DMS114 treated with DMSO at 0.1 percent for 48 hours (cell line): ENCODE data around the gene ATP8A1.

Source experiments
- DNase-seq: peaks from one replicate; lab custom pipeline; 2025; ENCODE audit not compliant: unreplicated experiment; lab: John Stamatoyannopoulos, UW

The ATP8A1 gene

DNA sequence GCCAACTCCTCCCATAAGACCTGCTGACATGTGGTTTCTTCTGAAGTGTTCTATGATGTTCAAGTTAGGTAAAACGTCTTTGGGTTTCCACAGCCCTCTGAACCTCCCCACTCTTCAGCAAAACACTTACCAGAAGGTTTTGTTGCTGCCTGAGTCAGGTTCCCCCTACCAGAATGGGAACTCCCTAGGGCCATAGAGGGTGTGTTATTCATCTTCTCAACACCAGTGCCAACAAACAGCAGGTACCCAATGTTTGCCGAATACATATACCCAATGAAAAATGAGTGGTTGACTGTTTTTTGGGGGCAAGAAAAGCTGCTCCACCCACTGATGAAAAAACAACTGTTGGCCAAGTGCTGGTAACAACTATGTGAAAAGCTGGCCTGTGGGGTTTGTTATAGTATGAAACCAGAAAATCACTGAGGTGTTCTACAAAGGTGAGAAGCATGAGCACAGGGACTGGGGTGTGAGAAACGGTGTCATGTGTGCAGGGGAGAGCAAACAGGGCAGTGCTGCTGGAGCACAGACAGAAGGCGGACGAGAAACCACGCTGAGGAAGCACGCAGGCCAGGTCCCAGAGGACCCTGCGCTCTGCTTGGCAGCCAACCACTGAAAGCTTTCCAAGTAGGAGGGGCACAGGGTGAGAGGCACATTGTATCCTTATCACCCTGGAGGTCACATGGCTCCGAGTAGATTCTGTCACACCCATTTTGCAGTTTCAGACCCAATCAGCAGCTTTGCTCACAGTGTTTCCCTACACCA lies 28.8 kb downstream of the ATP8A1 start:
- no peak for DNase-seq

DNA sequence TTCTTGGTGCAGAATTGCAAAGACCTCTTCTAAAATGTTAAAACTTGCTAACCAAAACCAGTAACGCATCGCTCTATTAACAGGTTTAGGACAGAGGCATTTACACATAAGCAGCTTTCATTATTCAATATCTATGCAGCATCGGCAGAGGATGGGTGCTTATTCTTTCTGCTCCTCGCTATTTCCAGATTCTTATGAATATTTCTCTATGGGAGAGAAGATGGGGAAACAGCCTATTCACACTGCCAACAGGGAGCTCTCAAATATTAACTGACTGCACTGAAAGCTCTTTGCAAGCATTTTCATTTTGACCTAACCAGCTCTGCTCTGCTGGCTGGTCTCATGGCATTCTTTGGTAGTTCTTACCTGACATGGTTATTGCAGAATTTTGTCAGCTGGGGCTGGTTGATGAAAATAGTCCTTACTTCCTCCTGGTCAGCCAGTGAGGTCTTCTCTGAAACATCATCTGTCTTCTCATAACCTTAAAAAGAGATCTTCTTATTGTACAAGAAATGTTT lies 30.2 kb downstream of the ATP8A1 start:
- no peak for DNase-seq

DNA sequence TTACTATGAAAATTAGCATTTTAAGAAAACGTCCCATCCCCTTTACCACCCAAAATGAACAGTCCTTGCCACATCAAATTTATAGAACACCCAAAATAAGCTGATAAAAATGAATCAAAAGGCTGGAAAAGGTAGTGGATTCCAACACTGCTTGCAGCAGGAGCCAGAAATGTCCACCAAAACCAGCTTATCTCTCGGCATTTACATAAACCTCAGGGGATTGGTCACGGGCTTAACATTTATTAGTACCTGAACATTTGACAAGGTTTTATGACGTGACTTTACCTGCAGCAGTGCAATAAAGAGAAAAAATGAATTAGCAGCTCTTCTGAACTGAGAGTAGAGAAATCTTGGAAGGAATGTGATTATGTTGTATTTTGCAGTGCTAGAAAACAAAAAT lies 31.6 kb downstream of the ATP8A1 start:
- DNase-seq = no peak

DNA sequence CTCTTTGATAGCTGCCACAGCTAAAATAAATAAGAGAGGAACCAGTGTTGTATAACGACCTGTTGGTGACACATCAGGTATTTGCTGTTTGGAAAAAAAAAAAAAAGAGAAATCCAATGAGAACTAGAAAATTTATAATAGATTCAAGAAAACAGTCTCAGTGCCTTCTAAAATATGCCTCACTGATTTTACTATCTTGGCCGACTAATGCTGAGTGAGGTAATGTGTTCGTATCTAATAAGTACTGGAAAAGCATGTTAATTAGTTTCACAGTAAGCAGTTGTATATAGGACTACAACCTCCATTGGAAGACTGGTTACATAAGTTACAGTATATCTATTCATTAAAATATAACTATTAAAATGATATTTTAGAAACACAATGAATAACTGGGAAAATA lies 32.4 kb downstream of the ATP8A1 start:
- DNase-seq = no peak

DNA sequence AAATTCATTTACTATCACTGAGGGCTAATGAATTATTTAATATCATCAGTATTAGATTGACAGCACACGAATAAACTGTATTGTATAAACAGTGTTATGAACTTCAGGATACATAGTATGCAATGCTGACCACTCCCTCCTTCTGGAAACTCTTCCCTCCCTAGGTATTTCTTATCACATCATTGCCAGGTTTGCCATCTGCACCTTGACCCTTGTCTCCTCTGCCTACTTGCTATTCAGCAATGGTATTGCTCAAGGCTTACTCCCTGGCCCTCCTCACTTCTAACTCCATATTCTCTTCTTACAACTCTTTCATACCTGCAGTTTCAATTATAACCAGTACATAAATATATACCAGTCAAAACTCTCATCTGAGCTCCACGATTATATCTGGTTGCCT lies 38.9 kb downstream of the ATP8A1 start:
- no peak for DNase-seq

DNA sequence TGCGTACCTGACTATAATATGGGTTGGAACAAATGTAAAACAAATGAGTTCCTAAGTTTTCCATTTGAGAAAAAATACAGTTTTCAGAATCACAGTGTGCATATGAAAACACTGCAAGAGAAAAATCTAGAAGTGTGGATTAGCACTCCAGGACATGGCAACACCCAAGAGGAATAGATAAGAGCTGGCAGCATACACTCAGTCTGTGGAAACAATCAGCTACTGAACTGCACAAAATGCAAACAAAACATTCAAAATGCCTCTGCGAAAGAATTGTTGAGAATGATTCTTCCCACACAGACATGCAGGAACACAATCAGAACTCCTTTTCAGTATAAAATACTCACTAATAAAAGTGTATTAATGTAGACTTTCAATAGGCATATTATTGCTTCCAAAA lies 39.9 kb downstream of the ATP8A1 start:
- DNase-seq = no peak

DNA sequence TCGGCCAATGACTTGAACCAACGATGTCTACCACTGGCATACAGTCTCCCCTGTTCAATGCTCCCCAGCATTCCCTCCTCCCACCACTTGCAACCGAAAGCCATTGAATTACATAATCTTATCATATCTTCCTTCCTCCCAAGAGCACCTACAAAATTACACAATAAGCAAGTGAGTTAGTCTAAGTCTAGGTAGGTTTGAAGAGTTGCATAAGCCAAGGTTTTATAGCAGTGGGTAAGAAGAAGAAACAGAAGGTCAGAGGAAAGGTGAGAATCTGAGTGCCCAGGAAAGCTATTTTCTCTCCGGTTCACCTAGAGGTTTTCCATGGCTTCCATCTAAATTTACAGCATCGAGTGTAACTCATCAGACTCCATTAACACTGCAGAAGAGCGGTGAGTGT lies 40.3 kb downstream of the ATP8A1 start:
- DNase-seq = no peak

DNA sequence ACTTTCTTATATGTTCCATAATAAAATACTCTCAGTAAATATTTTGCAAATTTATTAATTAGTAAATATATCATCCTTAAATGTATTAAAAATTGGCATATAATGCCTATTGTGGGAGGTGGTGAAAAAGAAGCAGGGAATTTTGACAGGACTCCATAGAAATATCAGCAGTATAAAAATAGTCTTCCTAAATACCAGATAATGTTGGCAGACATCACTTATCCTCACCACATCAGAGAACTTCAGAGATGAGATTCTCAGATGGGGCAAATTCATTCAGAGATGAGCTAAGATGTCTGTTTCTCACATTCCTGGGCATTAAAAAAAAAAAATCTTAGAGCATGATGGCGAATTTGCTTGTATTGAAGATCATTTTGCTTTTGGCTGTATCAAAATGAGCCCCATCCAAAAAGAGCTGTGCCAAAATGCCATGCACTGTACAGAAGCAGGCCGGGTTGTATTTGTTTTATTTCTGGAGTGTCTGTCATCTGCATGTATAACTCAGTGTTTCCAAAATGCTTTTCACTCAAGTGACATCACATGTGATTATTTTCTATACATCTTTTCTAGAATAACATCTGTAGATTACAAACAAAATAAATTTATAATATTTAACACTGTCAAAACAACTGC lies 41.7 kb downstream of the ATP8A1 start:
- no peak for DNase-seq

DNA sequence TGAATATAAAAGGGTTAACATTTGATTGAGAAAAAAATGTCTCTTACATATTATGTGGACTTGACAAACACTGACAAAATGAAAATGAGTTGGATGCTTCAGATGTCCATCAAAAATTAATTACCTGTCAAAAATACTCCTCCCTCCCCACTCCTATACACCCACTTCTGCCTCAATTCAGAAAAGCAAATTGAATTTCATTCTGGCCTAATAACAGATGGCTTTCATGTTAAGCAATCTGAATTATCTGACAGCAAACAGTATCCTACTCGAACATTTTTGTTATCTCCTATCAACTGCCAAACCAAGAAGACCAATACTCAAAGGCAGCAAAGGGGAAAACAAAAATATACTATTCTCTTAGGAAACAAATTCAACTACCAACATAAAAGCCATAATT lies 44.0 kb downstream of the ATP8A1 start:
- no peak for DNase-seq

DNA sequence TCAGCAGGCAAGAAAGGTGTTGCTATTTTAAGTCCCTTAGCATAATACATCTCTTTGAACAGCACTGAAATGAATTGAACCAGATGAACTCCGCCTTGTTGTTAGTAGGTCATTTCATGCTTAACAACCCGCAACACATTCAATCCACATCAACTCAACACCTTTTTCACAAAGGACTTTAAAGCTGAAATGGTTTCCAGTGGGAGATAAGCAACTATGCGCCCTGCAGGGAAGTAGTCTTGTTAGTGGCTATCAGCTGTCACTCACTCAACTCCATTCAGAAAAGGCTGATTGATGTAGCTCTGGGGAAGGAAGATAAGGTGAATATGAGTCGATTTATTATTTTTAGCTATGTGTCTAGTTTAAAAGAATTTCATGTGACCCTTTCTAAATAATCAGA lies 46.0 kb downstream of the ATP8A1 start:
- no peak for DNase-seq

DNA sequence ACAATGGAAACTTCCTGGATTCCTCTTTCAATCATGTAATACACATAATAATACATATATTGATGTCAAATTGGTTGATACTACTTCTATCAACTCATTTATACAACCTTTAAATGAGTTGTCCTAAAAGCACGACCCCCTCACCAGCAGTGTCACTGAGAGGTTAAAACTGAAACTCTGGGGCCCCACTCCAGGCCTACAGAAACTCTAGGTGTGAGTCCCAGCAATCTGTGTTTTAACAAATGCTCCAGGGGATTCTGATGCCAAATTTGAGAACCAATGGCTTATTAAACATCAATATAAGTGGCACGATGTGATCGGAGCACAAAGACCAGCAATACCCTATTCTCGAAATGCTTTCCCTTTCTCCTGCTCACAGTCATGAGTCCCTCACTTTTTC lies 47.9 kb downstream of the ATP8A1 start:
- no peak for DNase-seq

DNA sequence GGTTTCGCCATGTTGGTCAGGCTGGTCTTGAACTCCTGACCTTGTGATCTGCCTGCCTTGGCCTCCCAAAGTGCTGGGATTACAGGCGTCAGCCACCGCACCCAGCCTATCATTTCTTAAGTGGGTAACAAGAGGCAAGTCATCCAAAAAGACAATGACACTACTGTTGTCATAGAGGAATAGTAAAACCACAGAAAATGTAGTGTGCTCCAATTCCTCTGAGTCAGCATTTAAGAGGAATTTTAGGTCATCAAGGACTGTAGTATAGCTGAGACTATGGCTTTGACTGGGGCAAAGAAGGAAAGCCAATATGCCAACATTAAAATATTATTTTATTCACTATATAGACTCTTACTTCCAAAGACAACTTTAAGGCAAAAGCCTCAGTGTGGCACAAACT lies 48.4 kb downstream of the ATP8A1 start:
- no peak for DNase-seq

DNA sequence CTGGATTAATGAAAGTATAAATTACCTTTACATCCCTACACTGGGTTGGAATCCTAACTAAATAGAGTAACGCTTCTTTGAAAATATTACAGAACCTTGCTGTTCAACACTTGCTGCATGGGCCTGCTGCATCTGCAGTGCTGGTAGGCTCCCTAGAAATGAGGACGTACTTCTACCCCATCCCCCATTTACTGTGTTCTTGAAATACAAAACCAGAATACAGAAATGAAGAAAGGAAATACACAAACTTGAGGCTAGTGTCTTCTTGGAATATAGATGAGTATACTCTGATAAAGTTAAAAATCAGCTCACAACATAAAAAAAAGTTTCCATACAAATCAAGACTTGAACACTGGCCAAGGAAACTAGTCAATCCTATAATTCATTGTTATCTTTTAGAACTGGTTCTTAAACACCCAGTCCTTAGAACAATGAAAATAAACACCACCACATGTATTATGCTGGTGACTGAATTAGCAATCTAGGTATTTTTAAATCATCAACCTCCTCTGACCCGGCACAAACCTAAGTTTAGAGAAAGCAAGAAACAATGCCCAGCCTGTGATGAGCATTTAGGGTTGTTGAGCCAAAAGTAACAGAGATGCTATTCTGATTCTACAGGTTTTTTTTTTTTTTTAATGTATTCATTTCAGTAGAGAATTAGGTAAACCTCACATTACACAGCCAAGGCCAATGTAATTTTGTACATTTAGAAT lies 49.7 kb downstream of the ATP8A1 start:
- DNase-seq = no peak

DNA sequence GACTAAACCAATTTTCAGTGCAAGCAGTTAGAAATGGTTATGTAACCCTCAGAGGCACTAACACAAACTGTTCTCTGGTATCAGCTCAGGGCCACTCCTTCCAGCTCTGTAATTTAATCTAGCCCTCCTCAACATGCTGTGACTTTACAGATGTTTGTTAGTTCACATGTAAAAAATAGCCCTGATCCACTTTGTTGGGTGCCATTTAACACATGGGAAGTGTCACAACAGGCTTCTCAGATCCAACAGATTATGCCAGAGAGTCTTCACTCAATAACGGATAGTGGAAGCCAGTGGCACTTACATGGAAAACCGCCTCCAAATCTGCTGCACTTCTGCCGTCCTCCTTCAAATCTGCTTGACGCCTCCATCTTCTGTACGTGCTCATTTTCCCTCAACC lies 51.6 kb downstream of the ATP8A1 start:
- DNase-seq = no peak

DNA sequence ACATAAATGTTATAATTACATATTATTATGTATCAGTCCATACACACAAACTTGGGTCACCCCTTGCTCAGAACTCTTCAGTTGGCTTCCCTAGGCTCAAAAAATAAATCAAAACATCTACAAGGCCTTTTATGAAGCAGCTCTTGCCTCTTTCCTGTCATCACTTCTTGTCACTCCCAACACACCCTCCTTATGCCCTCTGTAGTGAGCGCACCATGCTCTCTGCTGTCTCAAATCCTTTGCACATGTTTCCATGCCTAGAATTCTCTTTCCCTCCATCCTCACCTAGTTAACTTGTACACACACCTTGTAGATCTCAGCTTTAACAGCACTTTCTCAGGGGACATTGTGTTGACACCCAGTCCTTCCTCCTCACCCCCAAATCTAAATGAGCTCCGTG lies 53.0 kb downstream of the ATP8A1 start:
- no peak for DNase-seq

DNA sequence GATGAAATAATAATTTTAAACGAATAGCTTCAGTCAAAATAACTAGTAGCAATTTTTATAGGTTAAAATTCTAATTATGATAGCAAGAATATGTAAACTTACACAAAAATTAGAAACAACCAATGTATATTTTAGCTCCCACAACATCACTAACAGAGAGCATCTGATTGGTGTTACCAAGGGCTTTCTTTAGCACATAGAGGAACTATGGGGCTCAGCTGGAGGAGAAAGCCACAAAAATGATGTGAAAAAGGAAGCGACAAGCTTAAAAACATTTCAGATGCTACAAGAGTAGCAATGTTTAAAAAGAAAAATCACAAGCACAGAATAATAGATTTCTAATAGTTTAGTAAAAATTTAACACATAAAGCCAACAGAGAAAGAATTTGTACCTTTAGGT lies 56.3 kb downstream of the ATP8A1 start:
- DNase-seq = no peak

DNA sequence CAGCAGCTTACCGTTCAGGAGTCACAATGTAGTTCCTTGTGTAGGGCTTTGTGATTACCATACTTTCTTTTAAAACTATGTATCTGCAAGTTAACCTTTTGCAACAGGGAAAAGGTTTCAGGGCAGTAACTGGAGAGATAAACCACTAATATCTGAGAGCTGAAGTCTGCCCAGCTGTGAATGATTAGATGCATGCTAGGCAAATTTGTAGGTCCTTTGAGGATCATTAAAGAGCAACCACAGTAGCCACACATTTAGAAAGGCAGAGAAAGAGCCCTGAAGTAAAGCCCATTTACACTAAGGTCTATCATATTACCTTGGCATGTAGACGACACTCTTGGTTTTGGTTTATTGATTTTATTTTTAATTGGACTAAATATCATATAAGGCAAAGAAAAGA lies 60.0 kb downstream of the ATP8A1 start:
- no peak for DNase-seq

DNA sequence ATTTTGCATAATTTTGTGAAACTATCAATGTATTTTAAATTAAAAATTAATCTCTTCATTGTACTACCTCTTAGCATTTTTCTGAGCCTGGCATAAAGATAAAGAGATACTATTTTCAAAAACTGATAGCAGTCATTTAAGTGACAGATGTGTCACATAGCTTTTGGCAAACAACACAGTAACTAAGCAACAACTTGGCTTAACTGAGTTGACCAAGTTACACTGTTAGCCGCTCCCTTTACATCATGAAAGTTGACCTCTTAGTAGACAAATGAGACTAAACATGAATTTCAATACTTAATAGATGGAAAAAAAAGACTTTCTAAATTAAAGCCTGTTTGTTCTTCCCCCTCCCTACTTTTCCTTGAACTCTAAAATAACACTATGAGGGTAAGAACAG lies 62.0 kb downstream of the ATP8A1 start:
- DNase-seq = no peak

DNA sequence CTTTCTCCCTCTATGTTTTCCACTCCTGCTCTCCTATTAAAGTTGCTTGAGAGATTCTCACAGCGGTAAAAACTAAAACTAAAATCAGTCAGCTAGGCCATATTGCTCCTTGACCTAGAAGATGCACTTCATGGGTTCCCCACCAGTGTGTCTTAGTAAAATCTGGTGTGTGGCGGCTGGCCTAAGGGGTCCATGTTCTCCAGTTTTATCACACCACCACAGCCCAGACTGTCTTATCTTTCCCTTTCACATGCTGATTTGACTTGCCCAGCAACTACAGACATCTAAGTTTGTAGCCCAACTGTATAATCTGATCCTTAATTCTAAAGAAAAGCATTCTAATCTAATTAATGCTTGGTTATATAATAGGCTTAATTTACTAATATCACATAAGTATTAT lies 68.0 kb downstream of the ATP8A1 start:
- no peak for DNase-seq

DNA sequence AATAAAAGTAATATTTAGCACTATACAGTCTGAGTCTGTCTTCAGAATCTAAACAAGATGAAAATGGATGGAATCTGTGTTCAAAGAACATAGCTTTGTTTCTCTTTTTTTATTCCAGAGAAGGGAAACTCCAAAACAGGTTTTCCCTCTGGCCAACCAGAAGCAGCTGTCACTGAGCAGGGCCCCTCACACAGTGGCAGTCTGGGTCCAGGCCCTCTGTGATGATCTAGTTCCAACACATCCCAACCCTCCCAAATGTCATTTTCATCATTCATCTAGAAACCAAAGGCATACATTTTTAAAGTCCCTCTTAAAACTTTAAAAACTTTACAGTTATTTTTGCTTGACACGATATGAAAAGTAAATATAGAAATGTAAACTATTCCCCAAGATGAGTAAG lies 70.1 kb downstream of the ATP8A1 start:
- no peak for DNase-seq

DNA sequence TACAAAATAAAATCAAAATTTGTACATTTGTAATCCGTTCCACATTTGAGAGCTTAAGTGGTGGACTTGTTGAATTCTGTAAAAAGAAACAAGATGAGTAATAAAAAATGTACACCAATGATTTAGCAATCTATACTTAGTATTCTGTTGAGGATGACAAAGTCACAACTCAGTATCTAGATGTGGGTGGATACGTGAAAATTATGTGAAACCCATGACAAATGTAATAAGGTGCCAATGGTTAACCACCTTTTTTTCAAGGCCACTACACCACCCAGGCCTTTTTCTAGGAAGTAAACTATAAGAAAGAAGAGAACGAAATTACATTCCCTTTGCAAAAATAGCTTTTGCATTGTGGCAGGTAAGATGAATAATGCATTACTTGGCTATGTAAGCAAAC lies 77.0 kb downstream of the ATP8A1 start:
- DNase-seq = no peak

DNA sequence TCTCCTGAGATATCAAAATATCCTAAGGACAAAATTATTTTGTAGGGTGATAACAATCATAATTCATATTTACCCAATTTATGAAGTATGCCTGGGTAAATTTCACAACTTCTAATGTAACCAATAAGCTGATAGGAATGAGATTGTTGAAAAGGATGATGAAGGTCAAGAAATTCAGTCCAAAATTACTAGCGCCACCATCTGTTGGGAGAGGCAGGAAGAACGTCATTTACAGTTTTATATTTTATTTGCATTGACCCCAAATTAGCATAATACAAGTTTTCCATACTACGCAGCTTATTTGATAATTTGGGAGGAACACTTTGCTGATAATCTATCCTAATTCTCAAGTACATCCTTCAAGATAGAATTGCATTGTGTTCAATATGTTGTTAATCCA lies 78.7 kb downstream of the ATP8A1 start:
- DNase-seq = no peak
